GM18868 (cell line): ENCODE measurements around the gene KIAA1614.

Source experiments
- ATAC-seq: cut with Tn5 transposase; IDR thresholded peaks from one replicate; pipeline ENCODE4 v1.9.1; 2021; ENCODE audit warnings: mild to moderate bottlenecking, moderate library complexity; ENCODE audit not compliant: unreplicated experiment

Gene KIAA1614

DNA sequence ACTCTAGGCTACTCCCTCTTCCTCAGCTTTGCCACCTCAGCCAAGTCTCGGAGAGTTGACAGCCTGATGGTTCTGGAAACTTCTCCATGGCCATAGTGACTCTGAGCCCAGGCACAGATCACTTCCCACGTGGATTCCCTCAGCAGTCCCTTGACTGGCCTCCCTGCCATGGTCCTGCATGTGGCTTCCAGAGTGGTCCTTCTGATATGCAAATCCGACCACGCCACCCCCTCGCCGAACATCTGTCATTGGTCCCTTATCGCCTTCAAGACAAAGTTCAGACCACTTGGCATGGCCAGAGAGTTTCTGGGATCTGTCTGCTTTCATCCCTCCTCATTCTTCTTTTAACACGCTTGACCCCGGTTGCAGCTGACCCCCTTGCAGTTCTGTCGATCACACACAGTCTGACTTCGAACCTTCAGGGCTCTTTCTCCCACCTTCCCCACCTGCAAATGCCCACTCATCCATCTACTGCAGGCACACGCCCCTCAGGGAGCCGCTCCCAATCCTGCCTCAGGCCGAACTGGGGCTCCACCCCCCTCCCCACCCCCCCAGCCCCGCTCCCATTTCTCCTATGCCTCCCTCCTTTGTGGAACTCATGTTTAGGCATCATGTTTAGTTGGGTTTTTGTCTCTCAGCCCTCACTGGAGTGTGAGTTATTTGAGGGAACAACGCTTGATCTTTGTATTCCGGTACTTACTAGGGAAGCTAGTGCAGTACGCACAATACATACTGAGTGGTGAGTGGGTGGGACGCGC, 29.0 kb downstream of the KIAA1614 start:
- ATAC-seq: no peak

DNA sequence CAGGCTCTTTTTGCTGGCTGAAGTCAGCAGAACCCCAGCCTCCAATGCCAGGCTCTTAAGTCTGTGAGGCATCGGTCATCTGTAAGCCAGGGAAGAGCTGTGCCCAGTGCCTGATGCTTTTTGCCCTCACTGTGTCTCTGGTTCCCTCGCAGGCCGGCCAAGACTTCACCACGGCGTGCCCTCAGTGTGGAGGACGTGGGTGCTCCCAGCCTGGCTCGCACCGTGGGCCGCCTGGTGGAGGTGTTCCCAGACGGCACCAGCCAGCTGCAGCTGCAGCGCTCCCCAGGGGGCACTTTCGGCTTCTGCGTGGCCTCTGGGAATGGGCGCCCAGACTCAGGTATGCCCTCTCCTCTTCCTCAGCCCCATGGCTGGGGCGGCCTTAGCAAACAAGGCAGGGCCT, 32.5 kb downstream of the KIAA1614 start:
- ATAC-seq: no peak

DNA sequence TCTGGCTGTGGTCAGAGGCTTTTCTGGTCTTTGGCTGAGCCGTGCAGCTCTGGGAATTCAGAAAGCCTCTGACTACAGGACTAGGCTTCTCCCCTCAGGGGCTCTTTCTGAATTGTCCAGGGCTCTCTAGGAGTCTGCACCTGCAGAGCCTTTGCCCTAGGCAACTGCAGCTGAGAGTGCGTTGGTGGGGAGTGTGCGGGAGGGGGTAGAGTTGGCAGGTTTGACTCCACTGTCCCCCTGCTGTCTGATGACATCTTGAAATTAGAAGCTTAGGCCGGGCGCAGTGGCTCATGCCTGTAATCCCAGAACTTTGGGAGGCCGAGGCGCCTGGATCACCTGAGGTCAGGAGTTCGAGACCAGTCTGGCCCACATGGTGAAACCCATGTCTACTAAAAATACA, 32.9 kb downstream of the KIAA1614 start:
- ATAC-seq: no peak

DNA sequence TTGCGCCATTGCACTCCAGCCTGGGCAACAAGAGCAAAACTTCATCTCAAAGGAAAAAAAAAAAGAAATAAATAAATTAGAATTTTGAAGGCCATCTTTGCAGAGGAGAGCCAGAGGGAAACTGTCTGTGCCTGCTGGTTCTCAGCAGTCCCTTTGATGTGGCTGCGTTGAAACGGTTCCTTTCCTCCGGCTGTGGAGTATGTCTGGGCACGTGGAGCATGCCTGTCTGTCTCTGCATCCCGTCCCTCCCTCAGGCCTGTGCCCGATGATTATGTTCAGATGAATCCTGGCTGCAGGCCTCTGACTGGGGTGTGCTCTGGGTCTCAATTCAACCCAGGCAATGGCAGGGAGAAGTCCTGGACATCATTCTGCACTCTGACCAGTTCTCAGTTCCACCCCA, 33.4 kb downstream of the KIAA1614 start:
- no peak for ATAC-seq

DNA sequence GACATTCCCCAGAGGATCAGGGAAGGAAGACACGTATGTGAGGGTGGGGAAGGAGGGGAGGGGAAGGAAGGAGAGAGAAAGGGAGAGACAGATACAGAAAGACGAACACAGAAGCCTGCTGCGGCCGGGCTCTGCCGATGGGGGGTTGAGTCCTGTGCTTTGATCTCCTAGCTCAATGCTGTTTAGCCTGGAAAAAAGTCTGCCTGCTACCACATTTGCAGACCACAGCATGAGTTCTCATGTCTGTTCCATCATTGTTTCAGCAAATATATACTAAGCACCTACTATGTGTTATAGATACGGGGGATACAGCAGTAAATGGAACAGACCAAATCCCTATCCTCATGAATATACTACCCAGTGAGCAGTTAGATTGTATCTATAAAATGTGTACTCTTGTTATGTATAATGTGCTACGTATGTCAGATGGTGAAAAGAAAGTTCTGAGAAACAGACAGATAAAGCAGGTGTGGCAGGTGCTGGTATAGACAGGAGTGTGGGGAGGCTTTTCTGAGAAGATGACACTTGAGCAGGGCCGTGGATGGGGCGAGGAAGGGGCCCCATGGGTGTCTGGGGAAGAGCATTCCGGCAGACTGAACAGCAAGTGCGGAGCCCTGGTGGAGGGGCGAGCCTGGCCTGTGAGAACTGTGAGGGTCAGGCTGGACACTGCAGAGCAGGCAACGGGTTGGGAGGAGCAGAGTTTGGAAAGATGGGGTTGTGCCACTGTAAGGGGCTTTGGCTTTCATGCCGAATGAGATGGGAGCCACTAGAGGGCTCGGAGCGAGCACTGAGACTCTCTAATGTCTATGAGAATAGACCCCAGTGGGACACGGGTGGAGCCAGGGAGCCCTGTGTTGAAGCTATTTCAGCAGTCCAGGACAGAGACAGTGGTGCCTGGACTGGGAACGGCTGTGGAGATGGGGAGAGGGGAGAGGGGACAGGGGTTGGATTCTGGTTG, 34.1 kb downstream of the KIAA1614 start:
- ATAC-seq: no peak

DNA sequence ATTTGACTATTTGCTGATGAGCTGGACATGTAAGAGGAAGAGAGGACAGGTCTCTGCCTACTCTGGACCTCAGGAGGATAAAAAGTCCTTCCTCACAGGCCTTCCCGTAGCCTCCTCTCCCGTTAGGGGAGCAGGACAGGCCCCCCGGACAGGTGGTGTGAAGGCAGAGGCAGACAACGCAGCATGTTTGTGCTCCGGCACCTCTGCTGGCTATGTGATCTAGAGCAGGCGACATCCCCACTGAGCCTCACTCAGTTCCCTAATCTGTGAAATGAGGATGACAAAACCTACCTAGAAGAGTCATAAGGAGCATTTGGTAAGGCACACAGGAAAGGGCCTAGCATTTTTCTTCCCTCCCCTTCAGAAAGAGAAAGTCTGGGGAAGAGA, 34.8 kb downstream of the KIAA1614 start:
- ATAC-seq: no peak

DNA sequence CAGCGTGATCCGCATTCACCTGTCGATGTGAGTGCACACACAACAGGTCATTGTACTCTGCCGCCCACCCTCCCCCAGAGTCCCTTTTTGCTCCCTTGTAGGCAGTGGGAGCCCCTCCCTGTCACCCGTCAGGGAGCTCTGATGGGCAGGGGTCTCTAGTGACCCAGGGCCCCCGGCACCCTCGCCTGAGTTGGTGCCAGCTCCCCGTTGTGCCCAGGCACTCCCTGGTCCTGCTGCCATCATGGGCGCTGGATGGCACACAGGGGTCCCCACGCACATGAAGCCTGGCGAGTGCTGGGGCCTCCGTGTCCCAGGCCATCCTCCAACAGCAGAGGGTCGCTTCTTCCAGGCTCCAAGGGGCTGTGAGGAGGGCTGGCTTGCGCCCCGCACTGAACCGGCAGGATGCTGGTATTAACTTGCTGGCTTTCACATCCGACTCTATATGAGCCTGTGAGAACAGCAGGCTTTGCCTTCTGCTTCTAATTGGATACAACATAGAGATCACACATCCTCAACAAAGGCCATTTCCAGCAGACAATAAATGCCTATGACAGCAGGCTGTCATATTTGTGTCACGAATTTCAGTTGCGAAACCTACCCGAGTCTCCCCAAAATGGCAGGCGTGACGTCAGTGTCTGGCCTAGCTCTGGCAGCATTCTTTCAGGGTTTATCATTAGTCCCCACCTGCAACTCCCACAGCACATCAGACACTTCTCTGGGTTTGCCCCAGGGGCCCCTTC, 35.4 kb downstream of the KIAA1614 start:
- ATAC-seq: no peak

DNA sequence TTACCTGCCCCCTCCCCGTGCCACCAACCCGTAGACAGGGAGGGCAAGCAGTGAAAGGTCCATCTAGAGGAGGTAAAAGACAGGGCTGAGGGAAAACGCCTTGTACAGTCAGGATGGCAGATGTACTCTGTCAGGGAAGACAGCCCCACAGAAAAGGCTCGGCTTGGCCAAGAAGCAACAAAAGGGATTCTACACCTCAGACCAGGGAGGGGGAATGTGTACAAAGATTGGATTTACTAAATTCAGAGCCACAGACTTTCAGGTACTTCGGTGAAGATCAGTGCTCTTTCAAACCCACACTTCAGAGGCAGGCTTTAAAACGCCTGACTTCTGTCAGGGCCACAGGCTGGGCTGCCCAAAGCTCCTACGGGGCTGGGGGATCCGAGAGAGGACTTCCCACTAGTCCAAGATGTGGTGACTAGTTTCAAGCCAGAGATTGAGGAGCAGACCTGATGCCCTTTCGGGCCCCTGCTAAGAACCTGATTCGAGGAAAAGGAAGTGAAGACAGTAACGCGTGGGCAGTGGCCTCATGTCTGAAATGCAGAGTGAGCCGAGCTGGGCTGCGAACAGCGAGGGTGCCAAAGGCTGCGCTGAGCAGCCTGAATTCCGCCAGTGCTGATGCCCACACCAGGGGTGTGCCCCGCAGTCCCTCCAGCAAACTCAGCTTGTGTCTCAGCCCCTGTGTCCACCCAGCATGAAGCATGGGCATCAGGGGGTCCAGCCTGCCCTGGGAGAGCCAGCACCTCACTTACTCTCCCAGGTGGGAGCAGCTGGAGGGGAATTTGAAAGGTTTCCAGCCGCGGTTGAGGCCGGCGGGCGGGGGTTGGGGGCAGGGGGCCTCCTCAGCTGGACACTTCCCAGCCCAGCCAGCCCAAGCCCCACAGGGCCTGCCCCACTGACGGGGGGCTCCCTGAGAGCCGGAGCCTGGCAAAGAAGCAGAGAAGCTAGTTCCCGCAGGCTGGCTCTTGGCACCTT, 36.2 kb downstream of the KIAA1614 start:
- ATAC-seq: no peak

DNA sequence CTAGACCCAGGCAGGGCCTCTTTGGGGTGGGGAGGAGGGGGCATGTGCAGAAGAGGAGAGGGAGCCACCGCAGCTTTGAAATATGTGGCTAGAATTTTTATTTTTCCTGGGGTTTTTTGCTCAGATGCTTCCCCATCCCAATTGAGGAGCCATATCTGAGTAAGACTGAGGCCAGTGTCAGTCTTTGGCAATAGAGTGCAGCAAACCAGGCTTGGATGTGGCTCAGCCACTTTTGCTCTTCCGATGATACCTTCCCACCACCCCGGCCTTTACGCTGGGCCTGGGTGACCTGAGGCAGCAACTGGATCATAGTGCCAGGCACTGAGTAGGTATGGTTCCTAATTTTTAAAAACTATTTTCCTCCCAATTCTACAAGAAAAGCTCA, 36.9 kb downstream of the KIAA1614 start:
- no peak for ATAC-seq

DNA sequence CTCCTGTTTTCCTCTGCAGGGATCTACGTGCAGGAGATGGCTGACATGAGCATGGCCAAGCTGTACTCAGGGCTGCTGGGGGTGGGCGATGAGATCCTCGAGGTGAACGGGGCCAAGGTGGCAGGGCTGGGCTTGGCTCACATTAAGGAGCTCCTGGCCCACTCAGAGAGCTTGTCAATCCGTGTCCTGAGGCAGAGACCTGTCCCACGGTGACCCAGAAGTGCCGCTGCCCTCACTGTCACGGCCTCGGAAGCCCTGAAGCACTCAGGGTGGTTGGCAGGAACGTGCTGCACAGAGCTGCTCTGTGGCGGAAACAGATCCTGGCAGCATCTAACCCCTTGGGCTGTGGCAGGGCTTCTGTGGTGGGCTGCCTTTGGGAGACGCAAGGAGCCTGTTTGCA, 37.6 kb downstream of the KIAA1614 start:
- no peak for ATAC-seq

DNA sequence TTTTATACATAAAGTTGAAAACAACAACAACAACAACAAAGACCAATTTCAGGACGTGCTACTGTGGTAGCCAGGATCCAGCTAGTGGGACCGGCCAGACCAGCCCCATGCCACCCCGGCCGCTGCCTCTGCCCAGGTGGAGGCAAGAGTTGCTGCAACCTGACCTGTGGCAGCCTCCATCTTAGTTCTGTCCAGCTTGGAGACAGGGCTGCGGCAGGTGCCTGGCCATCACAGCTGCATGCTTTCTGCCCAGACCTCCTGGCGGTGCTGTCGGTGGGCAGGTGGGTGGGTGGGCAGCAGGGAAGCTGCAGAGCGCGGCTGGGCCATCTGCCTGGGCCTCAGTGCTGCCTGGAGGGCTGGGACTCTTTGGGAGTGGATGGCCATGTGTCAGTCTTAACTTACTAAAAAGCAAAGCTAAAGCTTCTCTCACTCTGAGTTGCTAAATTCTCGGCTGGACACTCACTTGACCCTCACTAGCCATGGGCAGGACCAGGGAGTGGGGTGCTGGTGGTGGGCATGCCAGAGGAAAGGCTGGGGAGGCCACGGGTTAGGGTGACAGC, 38.6 kb downstream of the KIAA1614 start:
- ATAC-seq: no peak

DNA sequence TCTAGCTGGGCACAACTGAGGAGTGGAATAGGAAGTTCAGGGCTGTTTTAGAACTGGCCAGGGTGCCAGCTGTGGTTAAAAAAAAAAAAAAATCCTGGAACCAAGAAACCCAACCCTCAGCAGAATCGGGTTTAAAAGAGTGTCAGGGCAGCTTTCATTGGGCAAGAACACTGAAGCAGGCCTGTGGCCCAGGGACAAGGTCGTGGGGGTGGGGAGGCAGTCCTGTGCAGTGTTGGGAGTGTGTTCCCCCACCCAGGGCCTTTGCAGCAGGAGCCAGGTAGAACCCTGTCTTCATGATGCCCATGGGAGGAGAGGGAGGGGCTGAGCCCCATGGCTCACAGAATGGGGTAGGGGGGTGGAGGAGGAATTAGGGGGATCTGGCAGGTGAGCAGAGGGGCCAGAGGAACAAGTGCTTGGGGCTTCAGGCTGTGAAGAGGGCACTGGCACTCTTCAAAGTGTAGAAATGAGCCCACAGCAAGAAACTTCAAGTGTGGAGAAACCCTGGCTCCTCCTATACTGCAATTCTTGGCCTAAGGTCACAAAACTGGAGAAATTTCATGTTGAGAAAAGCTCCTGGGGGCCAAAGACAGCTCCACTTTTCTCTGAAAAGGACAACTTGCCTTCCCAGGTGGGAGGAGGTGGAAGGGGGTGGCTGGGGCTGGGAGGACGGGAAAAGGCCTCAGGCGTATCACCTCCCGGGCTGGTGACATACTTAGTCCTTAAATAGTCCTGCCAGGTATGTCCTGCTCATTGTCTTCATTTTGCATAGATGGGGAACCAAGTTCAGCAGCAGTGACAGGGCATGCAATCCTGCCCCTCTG, 39.3 kb downstream of the KIAA1614 start:
- ATAC-seq: no peak

DNA sequence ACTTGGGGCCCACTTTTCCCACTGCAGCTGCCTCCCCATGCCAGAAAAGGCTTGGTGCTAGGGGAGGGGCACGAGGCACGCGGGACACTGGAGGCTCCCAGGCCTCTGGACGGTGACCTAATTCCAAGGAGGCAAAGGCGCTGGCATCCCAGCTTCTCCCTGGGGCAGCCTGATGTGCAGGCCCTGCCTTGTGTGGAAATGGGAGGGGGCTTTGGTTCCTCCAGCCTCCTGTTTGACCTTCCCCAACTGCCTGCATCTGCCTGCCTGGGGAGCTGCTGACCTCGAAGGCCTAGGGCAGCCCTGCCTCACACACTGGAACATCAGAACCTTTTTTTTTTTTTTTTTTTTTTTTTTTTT, 39.9 kb downstream of the KIAA1614 start:
- no peak for ATAC-seq

DNA sequence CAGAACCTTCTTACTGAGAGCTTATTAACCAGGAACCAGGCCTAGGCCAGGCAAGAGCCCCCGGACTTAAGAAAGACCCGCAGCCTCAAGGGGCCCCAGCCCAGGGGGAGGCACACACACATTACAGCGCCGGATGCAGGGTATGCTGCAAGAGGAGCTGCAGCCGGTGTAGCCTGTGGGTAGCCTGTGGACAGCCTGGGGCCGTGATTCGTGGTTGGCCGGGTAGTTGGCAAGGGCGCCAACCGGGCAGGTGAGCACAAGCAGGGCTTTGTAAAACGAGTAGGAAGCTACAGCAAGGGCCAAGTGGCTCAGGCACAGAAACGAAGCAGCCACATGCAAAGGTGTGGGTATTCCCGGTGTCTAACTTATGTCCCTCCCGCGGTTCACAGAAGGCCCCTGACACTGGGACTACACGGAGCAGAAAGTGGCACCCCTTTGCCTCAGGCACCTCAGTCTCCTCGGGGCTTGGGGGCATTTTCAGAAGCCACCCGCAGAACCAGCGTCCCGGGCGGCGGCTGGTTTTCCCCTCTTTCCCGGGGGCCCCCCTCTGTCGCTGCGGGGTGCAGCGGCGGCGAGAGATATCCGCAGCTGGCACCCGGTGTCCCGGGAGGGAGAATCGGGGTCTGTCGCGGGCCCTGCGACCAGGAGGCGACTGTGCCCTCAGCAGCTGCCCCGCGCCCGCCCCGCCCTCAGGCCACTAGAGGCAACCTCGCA, 40.8 kb downstream of the KIAA1614 start:
- ATAC-seq: peak; percentile 27

DNA sequence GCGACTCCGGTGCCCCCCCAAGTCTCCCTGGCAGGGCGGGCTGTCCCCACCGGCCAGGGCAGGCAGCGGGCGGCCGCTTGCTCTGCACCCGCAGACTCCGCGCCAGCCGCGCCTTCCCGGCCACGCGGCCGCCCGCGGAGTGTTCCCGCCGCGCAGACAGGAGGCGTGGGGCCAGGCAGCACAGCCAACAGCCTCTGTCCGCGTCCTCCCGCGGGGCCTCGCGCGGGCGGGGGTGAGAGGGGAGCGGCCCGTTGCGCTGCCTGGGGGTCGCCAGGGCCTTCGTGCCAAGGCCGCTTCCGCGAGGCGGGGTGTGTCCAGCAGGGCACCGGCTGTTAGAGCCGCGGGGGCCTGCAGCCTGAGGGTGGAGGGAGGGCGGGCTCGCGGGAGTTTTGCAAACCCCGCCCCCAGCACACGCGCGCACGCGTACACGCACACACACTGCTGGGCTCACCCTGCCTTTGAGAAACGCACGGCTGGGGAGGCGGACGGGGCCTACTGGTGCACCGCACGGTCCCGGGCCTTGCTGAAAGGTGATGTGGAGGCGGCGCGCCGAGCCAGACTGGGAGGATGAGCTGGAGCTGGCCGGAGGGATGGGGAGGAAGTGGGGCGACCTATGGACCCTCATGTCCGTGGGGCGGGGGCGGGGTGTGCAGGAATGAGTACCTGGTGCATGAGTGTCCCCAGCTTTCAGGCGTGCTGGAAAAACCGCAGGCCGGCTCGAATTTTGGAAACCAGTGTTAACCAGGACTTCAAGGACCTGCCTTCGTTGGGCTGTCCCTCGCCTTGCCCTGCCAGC, 41.5 kb downstream of the KIAA1614 start:
- peak; percentile 83 for ATAC-seq

DNA sequence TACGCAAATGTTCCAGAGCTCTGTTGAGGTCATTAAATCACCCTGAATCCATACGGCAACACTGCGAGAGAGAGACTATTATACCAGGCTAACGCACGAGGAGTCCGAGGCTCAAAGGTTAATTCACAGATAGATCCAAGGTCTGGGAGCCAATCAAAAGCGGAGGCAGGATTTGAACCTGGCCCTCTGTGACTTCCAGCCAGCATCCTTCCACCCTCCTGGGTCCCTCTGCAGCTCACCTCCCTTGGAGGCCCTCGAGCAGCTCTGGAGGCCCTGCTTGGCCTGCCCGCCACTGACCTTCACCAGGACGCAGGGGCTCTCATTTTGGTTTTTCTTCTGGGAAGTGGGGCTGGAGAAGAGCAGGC, 42.1 kb downstream of the KIAA1614 start:
- no peak for ATAC-seq

DNA sequence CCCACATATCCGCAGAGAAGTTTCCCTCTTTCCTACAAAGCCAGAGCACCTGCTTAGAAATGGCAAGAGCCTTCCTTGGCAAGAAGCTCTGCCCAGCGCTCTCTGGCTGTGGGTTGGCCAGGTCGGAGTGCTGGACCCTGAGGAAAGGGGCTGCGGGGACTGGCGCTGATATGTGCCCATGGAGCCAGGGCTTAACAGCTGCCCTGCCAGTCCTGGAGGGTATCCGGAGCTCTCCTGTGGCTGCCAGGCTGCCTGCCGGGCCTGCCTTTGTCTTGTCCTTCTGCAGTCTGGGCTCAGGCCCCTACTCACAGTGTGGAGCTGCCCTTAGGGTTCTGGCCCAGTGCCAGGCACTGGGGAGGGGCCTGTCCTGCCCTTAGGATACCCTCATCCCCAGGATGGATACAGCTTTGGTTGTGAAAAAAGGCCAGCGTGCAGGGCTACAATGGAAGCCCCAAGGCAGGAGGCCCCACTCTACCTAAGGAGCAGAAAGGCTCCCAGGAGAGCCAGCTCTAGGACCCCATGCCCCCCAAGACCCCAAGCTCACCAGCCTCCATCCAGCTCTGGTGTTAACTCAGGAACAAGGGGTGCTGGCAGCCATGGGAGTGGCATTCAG, 43.4 kb downstream of the KIAA1614 start:
- ATAC-seq: no peak
